NCI-H1105 treated with DMSO at 0.1 percent for 48 hours (cell line): ENCODE data around the gene MAGEB3.
"Not testable (repeated sequence)": the region's sequence is repeated elsewhere in the genome, so short reads cannot be mapped to it uniquely, and the experiment has no call there.

Source experiments
- DNase-seq: peaks from one replicate; lab custom pipeline; 2025; lab: John Stamatoyannopoulos, UW

Gene MAGEB3, protein sequence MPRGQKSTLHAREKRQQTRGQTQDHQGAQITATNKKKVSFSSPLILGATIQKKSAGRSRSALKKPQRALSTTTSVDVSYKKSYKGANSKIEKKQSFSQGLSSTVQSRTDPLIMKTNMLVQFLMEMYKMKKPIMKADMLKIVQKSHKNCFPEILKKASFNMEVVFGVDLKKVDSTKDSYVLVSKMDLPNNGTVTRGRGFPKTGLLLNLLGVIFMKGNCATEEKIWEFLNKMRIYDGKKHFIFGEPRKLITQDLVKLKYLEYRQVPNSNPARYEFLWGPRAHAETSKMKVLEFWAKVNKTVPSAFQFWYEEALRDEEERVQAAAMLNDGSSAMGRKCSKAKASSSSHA

DNA sequence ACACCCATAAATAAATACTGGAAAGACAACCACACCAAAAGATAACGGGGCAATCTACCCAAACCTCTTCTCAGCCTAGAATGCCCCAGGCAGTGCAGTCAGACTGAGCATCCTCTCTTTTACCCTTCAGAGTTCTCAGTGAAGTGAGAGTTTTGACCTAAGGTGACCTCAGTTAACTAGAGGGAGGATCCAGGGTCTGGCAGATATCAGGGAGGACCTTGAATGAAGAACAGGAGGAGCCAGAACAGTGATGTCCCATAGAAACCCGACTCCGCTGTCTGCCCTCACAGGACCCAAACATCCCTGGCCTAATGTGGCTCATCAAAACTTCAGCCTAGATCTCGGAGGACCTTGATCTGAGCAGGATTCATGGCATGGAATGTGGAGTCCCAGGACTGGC is at the start of gene MAGEB3:
TSS of gene MAGEB3 (plus strand) at position 263 of the 400 bp plus-strand sequence. CDS start 5,268 bp downstream, outside the sequence.
- DNase-seq, result no peak

GRCh38 chrX:30181353-30181752 is 49.1 kb upstream of the MAGEB3 start:
- DNase-seq, result no peak

- no peak for DNase-seq
Observed at GRCh38 chrX:30183554-30183953, 46.9 kb upstream of the MAGEB3 start.

GRCh38 chrX:30190426-30190825 is 40.0 kb upstream of the MAGEB3 start:
- no peak for DNase-seq

DNA sequence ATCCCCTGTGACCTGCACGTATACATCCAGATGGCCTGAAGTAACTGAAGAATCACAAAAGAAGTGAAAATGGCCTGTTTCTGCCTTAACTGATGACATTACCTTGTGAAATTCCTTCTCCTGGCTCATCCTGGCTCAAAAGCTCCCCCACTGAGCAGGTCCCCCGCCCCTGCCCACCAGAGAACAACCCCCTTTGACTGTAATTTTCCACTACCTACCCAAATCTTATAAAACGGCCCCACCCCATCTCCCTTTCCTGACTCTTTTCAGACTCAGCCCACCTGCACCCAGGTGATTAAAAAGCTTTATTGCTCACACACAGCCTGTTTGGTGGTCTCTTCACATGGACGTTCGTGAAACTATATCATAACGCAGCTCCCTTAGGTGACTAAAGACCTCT is 36.5 kb upstream of the MAGEB3 start:
- not testable (repeated sequence) for DNase-seq

DNA sequence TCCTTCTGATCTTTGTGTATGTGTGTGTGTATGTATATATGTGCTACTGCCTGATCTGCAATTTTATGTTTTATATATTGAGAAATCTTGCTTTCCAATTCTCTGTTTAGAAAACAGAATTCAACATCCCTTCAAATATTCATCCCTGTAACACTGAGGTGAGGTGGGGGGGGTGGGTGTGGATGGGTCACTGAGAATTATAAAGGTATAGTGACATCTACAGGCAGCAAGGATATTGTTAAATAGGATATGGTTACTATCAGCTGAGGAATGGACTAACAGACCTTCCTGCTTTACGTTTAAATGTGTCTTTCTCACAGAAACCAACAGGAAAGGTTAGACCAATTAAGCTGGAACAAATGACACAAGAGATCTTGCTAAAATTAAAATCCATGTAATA is 34.1 kb upstream of the MAGEB3 start:
- no peak for DNase-seq

- no peak for DNase-seq
Observed at GRCh38 chrX:30212172-30212571, 18.3 kb upstream of the MAGEB3 start.

DNA sequence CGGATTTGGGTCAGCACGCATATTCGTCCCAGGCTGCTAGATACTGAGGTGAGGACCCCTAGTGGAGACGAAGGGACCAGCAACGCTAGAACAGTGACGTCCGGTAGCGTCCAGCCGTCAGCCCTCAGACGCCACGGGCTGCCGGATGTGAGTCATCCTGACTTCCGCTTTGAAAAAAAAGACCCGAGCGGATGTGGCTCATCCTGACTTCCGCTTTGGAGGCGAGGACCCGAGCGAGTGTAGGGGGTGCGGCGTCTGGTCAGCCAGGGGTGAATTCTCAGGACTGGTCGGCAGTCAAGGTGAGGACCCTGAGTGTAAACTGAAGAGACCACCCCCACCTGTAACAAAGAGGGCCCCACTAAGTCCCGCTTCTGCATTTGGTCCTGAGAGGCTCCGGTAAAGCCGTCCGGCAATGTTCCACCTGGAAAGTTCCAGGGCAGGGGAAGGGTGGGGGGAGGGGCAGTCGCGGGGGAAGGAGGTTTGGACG is 15.1 kb upstream of the MAGEB3 start, which contains the start of gene MAGEB2:
TSS of gene MAGEB2 (plus strand) at position 207 of the 487 bp plus-strand sequence. CDS start 3,018 bp downstream, outside the sequence.
- no peak for DNase-seq

DNA sequence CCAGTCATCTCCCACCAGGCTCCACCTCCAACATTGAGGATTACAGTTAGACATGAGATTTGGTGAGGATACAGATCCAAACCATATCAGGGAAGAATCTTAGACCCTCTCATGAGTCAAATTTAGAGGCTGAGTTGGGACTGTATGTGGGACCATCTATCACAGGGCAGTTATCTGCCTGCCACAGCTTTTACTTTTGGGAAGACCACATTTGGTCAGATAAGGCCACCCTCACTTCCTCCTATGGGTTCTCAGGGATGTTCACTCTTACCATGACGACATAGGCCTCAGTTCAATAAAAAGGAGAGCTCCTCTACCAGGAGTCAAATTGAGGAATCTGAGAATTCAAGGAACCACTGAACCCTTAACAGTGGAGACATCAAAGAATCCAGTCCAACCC is 13.0 kb upstream of the MAGEB3 start:
- no peak for DNase-seq

DNA sequence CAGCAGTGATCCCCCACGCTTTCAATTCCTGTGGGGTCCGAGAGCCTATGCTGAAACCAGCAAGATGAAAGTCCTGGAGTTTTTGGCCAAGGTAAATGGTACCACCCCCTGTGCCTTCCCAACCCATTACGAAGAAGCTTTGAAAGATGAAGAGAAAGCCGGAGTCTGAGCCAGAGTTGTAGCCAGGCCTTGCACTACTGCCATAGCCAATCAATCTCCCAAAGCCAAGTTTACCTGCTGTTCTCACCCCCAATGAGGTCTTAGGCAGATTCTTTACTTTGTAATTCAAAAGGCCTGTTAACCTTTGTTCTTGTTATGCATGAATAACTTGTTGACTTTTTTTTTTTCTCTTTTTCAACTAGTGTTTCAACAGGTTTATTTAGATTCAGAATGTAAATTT is 11.1 kb upstream of the MAGEB3 start:
- DNase-seq, result no peak

DNA sequence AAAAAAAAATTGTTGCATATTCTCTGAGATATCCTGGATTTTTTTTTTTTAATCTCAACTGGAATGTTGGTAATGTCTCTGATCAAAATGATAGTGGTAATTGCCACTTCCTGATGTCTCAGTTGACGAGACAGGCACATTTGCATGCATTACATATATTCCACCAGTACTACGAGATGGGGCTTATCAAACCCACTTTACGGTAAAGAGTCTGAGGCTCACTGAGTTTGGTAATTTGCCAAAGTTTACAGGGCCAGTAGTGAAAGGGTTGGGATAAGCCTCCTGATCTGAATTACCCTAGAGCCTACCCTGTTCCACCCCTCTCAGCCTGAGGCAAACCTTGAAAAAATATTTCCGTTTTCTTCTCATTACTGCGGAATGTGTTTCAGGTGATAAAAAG is 9.8 kb upstream of the MAGEB3 start:
- no peak for DNase-seq

GRCh38 chrX:30224536-30224935 is 5.9 kb upstream of the MAGEB3 start:
- no peak for DNase-seq

DNA sequence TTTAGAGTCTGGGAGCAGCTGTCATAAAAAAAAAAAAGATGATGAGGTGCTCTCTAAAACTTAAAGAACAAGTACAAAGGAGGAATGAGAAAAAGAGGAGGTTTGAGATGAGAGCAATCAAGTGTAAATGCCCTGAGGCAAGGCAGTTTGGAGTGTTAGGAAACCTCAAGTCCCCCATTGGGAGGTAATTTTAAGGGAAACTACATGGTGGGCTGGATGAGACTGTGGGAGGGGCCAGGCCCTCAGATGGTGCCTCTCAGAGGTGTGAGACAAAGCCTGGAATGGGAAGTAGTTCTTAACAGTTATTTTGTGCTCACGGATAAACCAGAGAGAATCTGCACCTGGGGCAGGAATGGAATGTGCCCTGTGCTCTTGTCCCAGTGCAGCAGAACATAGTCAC is 1.9 kb upstream of the MAGEB3 start:
- no peak for DNase-seq

- DNase-seq, result no peak
Observed at GRCh38 chrX:30241724-30242415, 11.4 kb downstream of the MAGEB3 start, which contains the start of gene MAGEB4. MAGEB4 (plus strand) TSS chrX:30242000; CDS start chrX:30242136, 136 bp downstream.

DNA sequence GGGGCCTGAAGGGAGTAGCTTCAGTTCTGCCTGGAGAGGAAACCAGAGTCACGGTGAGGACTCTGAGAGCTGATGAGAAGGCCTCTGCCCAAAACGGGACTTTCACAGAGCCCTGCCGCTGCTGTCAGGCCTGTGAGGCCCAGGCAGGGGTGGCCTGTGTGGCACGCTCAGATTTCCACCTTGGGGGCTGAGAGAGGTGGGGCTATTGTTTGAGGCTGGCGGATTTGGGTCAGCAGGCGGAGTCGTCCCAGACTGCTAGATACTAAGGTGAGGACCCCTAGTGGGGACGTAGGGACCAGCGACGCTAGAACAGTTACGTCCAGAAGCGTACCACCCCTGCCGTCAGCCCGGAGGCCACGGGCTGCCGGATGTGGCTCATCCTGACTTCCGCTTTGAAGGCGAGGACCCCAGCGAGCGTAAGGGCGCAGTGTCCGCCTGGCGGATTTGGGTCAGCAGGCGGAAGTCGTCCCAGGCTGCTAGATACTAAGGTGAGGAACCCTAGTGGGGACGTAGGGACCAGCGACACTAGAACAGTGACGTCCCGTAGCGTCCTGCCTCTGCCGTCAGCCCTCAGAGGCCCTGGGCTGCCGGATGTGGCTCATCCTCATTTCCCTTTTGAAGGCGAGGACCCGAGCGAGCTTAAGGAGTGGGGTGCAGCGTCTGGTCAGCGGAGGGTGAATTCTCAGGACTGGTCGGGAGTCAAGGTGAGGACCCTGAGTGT is 16.5 kb downstream of the MAGEB3 start, which contains the start of gene MAGEB1:
TSS of gene MAGEB1 (plus strand) at position 378 of the 721 bp plus-strand sequence. CDS start 3,348 bp downstream, outside the sequence.
- no peak for DNase-seq

DNA sequence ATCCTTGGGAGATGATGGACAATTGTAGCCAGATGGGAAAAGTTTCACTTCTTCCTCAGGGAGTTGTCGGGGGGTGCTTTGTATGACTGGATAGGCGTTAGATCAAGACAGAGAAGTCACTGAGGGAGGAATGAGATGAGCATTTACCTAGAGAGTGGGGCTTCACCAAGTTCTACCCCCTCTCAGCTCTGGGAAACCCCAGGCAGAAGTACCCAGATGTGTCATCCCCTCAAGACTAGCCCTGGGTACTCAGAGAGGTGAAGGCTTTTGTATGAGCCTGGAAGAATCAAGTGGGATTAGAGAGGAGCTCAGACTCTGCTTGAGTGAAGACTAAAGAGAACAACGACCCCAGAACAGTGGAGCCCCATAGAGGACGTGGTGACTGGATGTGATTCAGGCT is 18.4 kb downstream of the MAGEB3 start:
- DNase-seq, result no peak

DNA sequence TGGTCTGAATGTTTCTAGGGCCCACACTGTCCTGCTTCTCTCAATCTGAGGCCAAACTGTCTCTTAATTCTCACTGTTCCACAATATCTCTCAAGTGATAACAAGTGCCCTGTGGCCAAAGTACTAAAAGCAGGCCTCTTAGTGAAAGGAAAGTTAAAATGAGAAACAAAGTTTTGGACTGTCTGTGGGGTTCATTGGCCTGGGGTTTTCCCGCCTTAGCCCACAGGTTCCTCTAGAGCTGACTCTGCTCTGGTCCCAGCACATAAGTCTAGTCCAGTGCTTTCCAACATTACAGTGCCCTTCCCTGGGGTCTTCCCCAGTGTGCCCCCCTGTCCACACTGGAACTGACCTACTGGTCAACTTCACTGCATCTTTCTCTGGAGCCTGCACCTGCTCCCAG is 22.8 kb downstream of the MAGEB3 start:
- DNase-seq, result no peak

DNA sequence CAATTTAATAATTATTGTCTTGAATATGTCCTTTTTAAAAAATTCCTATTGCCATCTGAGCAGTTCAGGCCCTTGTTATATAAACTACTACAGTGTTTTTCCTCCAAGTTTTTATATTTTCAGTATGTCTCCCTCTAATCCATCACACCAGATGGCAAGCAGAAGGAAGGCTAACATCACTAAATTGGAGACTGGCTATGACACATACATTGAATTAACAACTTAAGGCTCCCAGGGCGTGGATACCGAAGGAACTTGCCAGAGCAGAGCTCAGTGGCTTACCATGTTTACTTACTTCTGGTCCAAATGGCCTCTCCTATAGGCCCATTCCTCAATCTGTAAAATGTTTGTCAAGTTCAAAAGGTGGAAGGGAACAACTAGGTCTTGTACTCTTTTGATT is 29.5 kb downstream of the MAGEB3 start:
- DNase-seq, result no peak

GRCh38 chrX:30261012-30261411 is 30.6 kb downstream of the MAGEB3 start:
- DNase-seq, result no peak

- no peak for DNase-seq
Observed at GRCh38 chrX:30262763-30263162, 32.3 kb downstream of the MAGEB3 start.

DNA sequence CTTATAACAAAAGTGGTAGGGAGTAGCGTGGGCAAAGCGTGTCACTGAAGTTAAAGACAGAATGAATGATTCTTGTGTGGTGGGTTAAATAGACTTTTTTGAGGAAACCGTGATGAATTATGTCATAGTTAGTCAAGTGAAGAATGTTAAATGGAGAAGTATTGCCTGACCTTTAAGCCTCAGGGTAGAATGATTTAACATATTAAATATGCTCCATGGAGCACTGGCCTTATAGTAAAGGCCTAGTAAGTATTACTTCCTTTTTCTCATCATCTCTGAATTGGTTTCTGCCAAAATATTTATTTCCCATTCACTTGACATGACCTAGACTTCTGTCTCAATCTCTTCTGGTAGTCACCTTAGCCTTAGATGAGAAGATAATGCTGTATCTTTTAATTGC is 40.2 kb downstream of the MAGEB3 start:
- DNase-seq, result no peak

- no peak for DNase-seq
Observed at GRCh38 chrX:30275498-30275897, 45.0 kb downstream of the MAGEB3 start.
